SU-DHL-6 (cell line): ENCODE results near the gene RAD51B.
"Not testable (repeated sequence)": the region's sequence is repeated elsewhere in the genome, so short reads cannot be mapped to it uniquely, and the experiment has no call there.

Source experiments
- H2AFZ ChIP-seq: fragments of 200-600 bp; sonication (generic); 2 replicates; pipeline ENCODE4 v1.6.1; 2014; ENCODE audit warnings: low read depth, mild to moderate bottlenecking, moderate library complexity, mixed read lengths, antibody characterized with exemption, low read length; ENCODE audit not compliant: severe bottlenecking
- H3F3A ChIP-seq: fragments of 200-600 bp; shearing (Covaris generic); 2 replicates; pipeline ENCODE4 v1.6.0; 2016; ENCODE audit warnings: antibody characterized with exemption, mild to moderate bottlenecking; ENCODE audit not compliant: insufficient read depth
- H3K27ac ChIP-seq: fragments of 200-600 bp; sonication (generic); 2 replicates; pipeline ENCODE4 v1.5.1; 2016; ENCODE audit warnings: low read depth, mild to moderate bottlenecking, low read length, moderate library complexity, mixed read lengths
- H3K27me3 ChIP-seq: fragments of 200-600 bp; sonication (generic), shearing (Covaris generic); 2 replicates; pipeline ENCODE4 v1.6.0; 2014; ENCODE audit warnings: mild to moderate bottlenecking, low read length
- H3K36me3 ChIP-seq: fragments of 200-600 bp; sonication (generic); 2 replicates; pipeline ENCODE4 v1.6.1; 2014; ENCODE audit warnings: mild to moderate bottlenecking, low read length, mixed read lengths
- H3K4me2 ChIP-seq: fragments of 300-600, 200-600 bp; shearing (Covaris generic), sonication (generic); 2 replicates; pipeline ENCODE4 v1.6.0; 2014; ENCODE audit warnings: low read length, low read depth, mild to moderate bottlenecking; ENCODE audit not compliant: poor library complexity, severe bottlenecking
- H3K4me3 ChIP-seq: fragments of 200-600 bp; sonication (generic); 2 replicates; pipeline ENCODE4 v1.5.1; 2014; ENCODE audit warnings: antibody characterized with exemption, low read length, mild to moderate bottlenecking, mixed read lengths; ENCODE audit not compliant: insufficient read depth, poor library complexity, severe bottlenecking
- H3K79me2 ChIP-seq: fragments of 200-600 bp; sonication (generic); 2 replicates; pipeline ENCODE4 v1.6.1; 2014; ENCODE audit warnings: mild to moderate bottlenecking, low read length, moderate library complexity; ENCODE audit not compliant: insufficient read depth
- H3K9ac ChIP-seq: fragments of 200-600 bp; sonication (generic); 2 replicates; pipeline ENCODE4 v1.7.0; 2014; ENCODE audit warnings: mild to moderate bottlenecking, low read length
- H3K9me2 ChIP-seq: fragments of 200-600 bp; sonication (generic); replicated peaks from 2 replicates; pipeline ENCODE4 v1.6.1; 2014; ENCODE audit warnings: low read length; ENCODE audit not compliant: insufficient read depth
- H3K9me3 ChIP-seq: fragments of 200-600 bp; sonication (generic); 2 replicates; pipeline ENCODE4 v1.6.1; 2014; ENCODE audit warnings: low read length, mixed read lengths; ENCODE audit not compliant: insufficient read depth
- H4K20me1 ChIP-seq: fragments of 200-600 bp; sonication (generic); 2 replicates; pipeline ENCODE4 v1.6.1; 2014; ENCODE audit warnings: low read depth, mild to moderate bottlenecking, antibody characterized with exemption, low read length, moderate library complexity, mixed read lengths
- CTCF ChIP-seq: fragments of 200-600 bp; sonication (generic); IDR thresholded peaks from one replicate; pipeline ENCODE4 v1.5.1; 2017; ENCODE audit warnings: antibody characterized with exemption, mild to moderate bottlenecking, low read length, moderate library complexity; ENCODE audit not compliant: insufficient read depth, poor library complexity, severe bottlenecking
- EZH2phosphoT487 ChIP-seq: fragments of 200-600 bp; sonication (generic), shearing (Covaris generic); conservative IDR thresholded peaks from 2 replicates; pipeline ENCODE4 v1.6.1; 2018; ENCODE audit warnings: mild to moderate bottlenecking, antibody characterized with exemption, low read length, moderate library complexity, mixed read lengths

Gene RAD51B

GRCh38 chr14:68181519-68182326, 362.1 kb downstream of the RAD51B start:
- no peak overlapping the region for H3K27ac ChIP-seq
- no peak overlapping the region for H3K4me3 ChIP-seq
- no peaks in the 10 kb centered on the region for H3F3A ChIP-seq
- H3K9me2 ChIP-seq = no peaks in the 10 kb centered on the region
- H3K79me2 ChIP-seq = no peaks in the 10 kb centered on the region
- H3K9me3 ChIP-seq = no peaks in the 10 kb centered on the region
- H3K27me3 ChIP-seq = no peaks in the 10 kb centered on the region
- no peak overlapping the region for H3K4me2 ChIP-seq
- no peaks in the 10 kb centered on the region for H4K20me1 ChIP-seq
- no peak for TF ChIP-seq CTCF
- TF ChIP-seq EZH2phosphoT487 = no peak
- no peaks in the 10 kb centered on the region for H3K36me3 ChIP-seq
- H2AFZ ChIP-seq = no peak overlapping the region
- H3K9ac ChIP-seq = no peak overlapping the region

GRCh38 chr14:68182492-68182891, 362.9 kb downstream of the RAD51B start:
- H3K36me3 ChIP-seq = no peaks in the 10 kb centered on the region
- H3K4me2 ChIP-seq = no peak overlapping the region
- H4K20me1 ChIP-seq = no peaks in the 10 kb centered on the region
- H3K9me2 ChIP-seq = no peaks in the 10 kb centered on the region
- H3K4me3 ChIP-seq = no peak overlapping the region
- no peak overlapping the region for H3K9ac ChIP-seq
- no peaks in the 10 kb centered on the region for H3K79me2 ChIP-seq
- no peak for TF ChIP-seq CTCF
- no peak for TF ChIP-seq EZH2phosphoT487
- no peak overlapping the region for H2AFZ ChIP-seq
- no peak overlapping the region for H3K27ac ChIP-seq
- H3K9me3 ChIP-seq = no peaks in the 10 kb centered on the region
- no peaks in the 10 kb centered on the region for H3F3A ChIP-seq
- H3K27me3 ChIP-seq = no peaks in the 10 kb centered on the region

- not testable (repeated sequence) for H2AFZ ChIP-seq, H4K20me1 ChIP-seq, H3F3A ChIP-seq, H3K27ac ChIP-seq, H3K36me3 ChIP-seq, H3K27me3 ChIP-seq, H3K9me3 ChIP-seq, H3K4me3 ChIP-seq, H3K79me2 ChIP-seq, H3K9me2 ChIP-seq, H3K9ac ChIP-seq, H3K4me2 ChIP-seq
Observed at GRCh38 chr14:68186500-68187276, 367.1 kb downstream of the RAD51B start.

- no peak overlapping the region for H3K9ac ChIP-seq
- no peak overlapping the region for H2AFZ ChIP-seq
- H3K9me2 ChIP-seq = no peaks in the 10 kb centered on the region
- no peaks in the 10 kb centered on the region for H4K20me1 ChIP-seq
- no peak overlapping the region for H3K4me3 ChIP-seq
- TF ChIP-seq CTCF = no peak
- no peak for TF ChIP-seq EZH2phosphoT487
- H3F3A ChIP-seq = no peaks in the 10 kb centered on the region
- H3K4me2 ChIP-seq = no peak overlapping the region
- no peaks in the 10 kb centered on the region for H3K27me3 ChIP-seq
- no peaks in the 10 kb centered on the region for H3K79me2 ChIP-seq
- no peaks in the 10 kb centered on the region for H3K36me3 ChIP-seq
- H3K27ac ChIP-seq = no peak overlapping the region
- H3K9me3 ChIP-seq = no peaks in the 10 kb centered on the region
Observed at GRCh38 chr14:68188174-68188573, 368.6 kb downstream of the RAD51B start.
